ENCODE results near the gene SMAD7.

The SMAD7 gene

DNA sequence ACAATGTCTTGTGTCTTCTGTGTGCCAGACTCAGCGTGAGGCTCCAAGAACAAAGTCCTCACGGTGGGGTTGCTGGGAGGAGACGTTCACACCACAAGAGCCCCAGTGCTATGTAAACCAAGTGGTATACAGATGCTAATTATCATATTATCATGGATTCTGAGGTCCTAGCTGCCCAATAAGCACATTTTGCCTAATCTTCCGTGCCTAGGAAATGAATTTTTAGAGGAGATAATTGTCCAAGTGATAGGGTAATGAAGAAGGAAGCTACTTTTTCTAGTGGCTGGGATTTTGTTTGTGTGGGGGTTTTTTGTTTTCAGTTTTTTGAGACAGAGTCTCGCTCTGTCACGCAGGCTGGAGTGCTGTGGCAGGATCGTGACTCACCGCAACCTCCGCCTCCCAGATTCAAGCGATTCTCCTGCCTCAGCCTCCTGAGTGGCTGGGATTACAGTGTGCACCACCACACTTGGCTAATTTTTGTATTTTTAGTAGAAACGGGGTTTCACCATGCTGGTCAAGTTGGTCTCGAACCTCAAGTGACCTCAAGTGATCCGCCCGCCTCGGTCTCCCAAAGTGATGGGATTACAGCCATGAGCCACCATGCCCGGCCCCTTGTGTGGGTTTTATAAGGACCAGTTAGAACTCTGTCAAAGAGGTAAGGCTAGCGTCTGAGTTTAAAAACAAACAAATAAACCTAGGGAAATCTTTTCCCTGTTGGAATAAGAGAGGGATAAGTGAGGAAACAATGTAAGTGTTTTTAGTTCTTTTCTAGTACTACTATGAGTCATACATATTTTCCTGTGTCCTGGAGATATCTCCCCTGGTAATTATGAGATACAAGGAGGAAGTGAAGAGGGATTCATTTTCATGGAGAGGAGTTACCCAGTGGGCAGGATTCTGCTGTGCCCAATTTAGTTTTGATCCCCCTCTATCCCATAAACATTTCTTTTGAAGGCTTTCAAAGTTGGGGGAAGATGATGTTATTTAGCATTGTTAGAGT lies 9.5 kb upstream of the SMAD7 start:
- no peak for TF ChIP-seq GATA3 (IDR thresholded peaks at IDR 0.05; ENCODE audit: low read depth, low read length)

DNA sequence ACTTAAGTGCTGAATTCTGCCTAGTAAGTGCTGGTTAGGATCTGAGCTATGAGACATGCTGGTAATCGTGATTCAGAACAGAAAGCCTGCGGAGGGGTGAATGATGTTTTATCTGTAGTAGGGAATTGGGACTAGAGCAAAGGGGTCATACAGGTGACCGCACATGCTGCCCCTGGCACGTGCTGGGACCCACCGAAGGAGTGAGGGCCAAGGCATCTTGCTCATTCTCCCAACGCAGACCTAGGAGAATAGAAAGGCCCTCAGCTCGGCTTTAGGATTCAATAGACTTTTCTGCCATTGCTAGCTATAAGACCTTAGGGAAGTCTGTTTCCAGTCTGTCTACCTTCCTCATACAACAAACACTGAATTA lies 8.8 kb upstream of the SMAD7 start:
- TF ChIP-seq GATA2 (IDR thresholded peaks at IDR 0.05; ENCODE audit: low read depth, low read length) (no peak), GATA3 (IDR thresholded peaks at IDR 0.05; ENCODE audit: low read depth, low read length) (no peak)

- TF ChIP-seq GATA2 (IDR thresholded peaks at IDR 0.05; ENCODE audit: low read depth, low read length) = no peak
- no peak for TF ChIP-seq GATA3 (IDR thresholded peaks at IDR 0.05; ENCODE audit: low read depth, low read length)
These were observed 8.2 kb upstream of the SMAD7 start for GRCh38 chr18:48958951-48959350.

DNA sequence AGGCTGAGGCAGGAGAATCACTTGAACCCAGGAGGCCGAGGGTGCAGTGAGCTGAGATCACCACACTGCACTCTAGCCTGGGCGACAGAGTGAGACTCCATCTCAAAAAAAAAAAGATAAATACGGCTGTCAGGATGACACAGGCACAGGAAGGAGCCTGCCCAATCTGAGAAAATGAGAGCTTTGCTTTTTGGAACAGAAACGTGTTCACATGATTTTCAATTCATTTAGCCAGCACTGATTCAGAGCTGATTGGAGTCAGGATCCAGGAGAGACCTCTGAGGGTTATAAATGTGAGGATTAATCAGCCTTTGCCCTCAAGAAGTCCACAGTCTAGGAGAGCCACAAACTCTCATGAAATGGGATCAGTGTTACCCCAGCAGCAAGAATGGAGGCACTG lies 6.9 kb upstream of the SMAD7 start:
- TF ChIP-seq GATA3 (IDR thresholded peaks at IDR 0.05; ENCODE audit: low read depth, low read length) (no peak), GATA2 (IDR thresholded peaks at IDR 0.05; ENCODE audit: low read depth, low read length) (no peak)

DNA sequence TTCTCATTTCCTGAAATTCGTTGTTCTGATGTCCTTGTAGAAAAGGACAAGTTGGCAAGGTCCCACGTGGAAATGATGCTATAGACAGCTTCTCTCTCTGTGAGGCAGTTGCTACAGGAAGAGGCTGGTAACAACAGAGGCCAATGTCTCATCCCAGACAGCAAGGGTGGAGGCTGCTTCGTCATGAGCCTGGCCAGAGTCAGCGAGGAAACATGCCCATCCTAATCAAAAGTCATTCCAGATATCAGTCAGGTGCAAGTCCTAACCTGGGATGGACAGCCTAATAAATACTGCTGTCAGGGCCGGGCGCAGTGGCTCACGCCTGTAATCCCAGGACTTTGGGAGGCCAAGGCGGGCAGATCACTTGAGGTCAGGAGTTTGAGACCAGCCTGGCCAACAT lies 6.4 kb upstream of the SMAD7 start:
- TF ChIP-seq GATA2 (IDR thresholded peaks at IDR 0.05; ENCODE audit: low read depth, low read length) (no peak), GATA3 (IDR thresholded peaks at IDR 0.05; ENCODE audit: low read depth, low read length) (no peak)

GRCh38 chr18:48956356-48956755 lies 5.6 kb upstream of the SMAD7 start:
- no peak for TF ChIP-seq GATA3 (IDR thresholded peaks at IDR 0.05; ENCODE audit: low read depth, low read length)
- no peak for TF ChIP-seq GATA2 (IDR thresholded peaks at IDR 0.05; ENCODE audit: low read depth, low read length)

- TF ChIP-seq GATA2 (IDR thresholded peaks at IDR 0.05; ENCODE audit: low read depth, low read length) (no peak), GATA3 (IDR thresholded peaks at IDR 0.05; ENCODE audit: low read depth, low read length) (no peak)
These were observed 5.1 kb upstream of the SMAD7 start for GRCh38 chr18:48955830-48956261.

- TF ChIP-seq GATA2 (IDR thresholded peaks at IDR 0.05; ENCODE audit: low read depth, low read length) (no peak), GATA3 (IDR thresholded peaks at IDR 0.05; ENCODE audit: low read depth, low read length) (no peak)
These were observed 4.4 kb upstream of the SMAD7 start for GRCh38 chr18:48954886-48955819.

- no peak for TF ChIP-seq GATA2 (IDR thresholded peaks at IDR 0.05; ENCODE audit: low read depth, low read length)
- no peak for TF ChIP-seq GATA3 (IDR thresholded peaks at IDR 0.05; ENCODE audit: low read depth, low read length)
These were observed 2.4 kb upstream of the SMAD7 start for GRCh38 chr18:48953104-48953706.

DNA sequence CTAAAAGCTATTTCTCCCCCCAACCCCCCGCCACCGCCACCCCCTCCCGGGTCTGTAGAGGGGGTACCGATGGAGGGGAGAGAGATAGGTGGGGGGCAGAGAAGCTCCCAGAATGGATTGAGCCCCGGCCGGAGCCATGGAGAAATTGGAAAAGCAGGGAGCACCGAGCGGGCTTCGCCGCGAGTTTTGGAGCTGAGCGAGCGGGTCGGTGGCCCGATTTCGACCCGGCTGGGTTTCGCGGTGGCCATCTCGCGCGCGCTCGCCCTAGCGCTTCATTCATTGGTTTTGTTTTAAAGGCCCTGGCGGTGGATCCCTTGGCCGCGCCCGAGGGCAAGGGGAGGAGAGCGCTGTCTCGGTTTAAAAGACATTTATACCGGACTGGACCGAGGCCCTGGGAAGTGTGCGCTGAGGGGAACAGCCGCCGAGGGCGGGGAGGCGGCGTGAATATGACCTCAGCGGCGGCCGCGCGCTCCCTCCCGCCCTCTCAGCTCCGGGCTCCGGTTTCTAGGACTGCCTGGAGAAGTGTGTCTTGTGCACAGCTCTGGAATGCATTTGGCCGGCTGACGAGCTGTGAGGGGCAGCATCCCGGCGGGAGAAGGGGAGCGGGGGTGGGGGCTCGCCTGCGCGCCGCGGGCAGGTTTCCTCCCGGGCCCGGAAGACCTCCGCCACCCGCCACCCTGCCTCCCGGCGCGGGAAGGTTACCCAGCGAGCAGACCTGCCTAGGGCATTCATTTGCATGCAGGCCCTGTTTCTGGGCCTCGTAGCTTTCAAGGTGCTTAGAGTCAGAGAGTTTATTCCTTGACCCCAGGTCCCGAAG lies 1.7 kb upstream of the SMAD7 start:
- TF ChIP-seq GATA3 (IDR thresholded peaks at IDR 0.05; ENCODE audit: low read depth, low read length) = no peak
- TF ChIP-seq GATA2 (IDR thresholded peaks at IDR 0.05; ENCODE audit: low read depth, low read length) = no peak

- TF ChIP-seq GATA2 (IDR thresholded peaks at IDR 0.05; ENCODE audit: low read depth, low read length) (no peak), GATA3 (IDR thresholded peaks at IDR 0.05; ENCODE audit: low read depth, low read length) (no peak)
These were observed 902 bp upstream of the SMAD7 start for GRCh38 chr18:48951448-48952286.
